ENCODE results near the gene NSL1.

The NSL1 gene

DNA sequence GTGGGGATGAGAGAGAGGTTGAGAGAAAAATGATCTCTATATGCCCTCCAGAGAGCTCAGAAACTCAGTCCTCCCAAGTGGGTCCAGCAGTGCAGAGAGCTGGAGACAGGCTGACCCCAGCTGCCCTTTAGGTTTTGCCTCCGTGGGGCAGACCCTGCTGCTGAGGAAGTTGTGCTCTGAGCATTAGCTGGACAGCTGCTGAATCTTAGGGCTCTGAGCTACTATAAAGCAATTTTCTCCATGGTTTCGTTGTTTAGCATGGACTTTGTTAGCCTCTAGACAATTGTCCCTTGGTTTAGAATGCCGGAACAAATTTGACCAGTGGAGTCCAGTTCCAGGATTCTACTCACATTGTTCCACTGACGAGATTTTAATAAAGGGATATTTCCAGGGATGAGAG, 114.0 kb downstream of the NSL1 start:
- H3K9me3 ChIP-seq (ENCODE audit: control insufficient read depth in 1 of 2, low read length in 2 of 2), result no peaks in the 10 kb centered on the region
- no peaks in the 10 kb centered on the region for H3K27me3 ChIP-seq (ENCODE audit: low read depth, low read length)
- H3K27ac ChIP-seq (ENCODE audit: low read length), result no peak overlapping the region

DNA sequence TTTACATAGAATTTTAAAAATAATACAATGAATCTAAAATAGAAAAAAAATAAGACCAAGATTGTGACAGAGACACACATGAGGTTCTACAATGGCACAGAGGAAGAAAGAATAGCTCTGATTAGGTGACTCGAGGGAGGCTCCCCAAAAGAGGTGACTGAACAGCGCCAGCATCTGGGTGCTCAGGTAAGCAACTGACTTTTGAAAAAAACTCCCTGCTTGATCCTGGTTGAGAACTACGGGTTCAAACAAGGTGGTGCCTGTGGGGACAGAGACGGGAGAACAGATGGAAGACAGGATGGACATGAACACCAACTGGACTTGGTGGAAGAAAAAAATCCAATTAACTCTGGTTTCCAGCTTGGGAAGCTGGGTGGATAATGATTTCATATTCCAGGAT, 114.4 kb downstream of the NSL1 start:
- Histone ChIP-seq H3K36me3 (ENCODE audit: control insufficient read depth in 1 of 2, insufficient read depth in 2 of 2, low read length in 2 of 2) (no peaks in the 10 kb centered on the region), H3K27me3 (ENCODE audit: low read depth, low read length) (no peaks in the 10 kb centered on the region), H3K4me1 (ENCODE audit: control insufficient read depth in 1 of 2, insufficient read depth in 2 of 2, low read length in 2 of 2) (peaks cover 0 to under 1% of the 10 kb centered on the region in 2 donors), H3K9me3 (ENCODE audit: control insufficient read depth in 1 of 2, low read length in 2 of 2) (no peaks in the 10 kb centered on the region), H3K4me3 (ENCODE audit: low read depth in 1 of 2, low read length in 2 of 2) (no peak overlapping the region), H3K27ac (ENCODE audit: low read length) (no peak overlapping the region)

More for the DNA sequence above, 114.0 kb downstream of the NSL1 start:
- Histone ChIP-seq H3K4me3 (ENCODE audit: low read depth in 1 of 2, low read length in 2 of 2) (no peak overlapping the region), H3K36me3 (ENCODE audit: control insufficient read depth in 1 of 2, insufficient read depth in 2 of 2, low read length in 2 of 2) (no peaks in the 10 kb centered on the region), H3K4me1 (ENCODE audit: control insufficient read depth in 1 of 2, insufficient read depth in 2 of 2, low read length in 2 of 2) (no peaks in the 10 kb centered on the region)

Measured in muscle layer of duodenum (tissue), 2 donors.